DND-41 (cell line): ENCODE measurements around the gene EIF4G3.

Source experiments
- ATAC-seq: fragments of 200-7000 bp; cut with Tn5 transposase; 3 replicates; pipeline ENCODE4 v1.9.1; 2021; ENCODE audit warnings: low read depth; ENCODE audit not compliant: insufficient read depth
- DNase-seq: peaks from one replicate; pipeline ENCODE4 v3.0.0-alpha.2; 2020
- H2AFZ ChIP-seq: 2 replicates; pipeline ENCODE4 v1.6.0; 2012; ENCODE audit warnings: low read depth, low read length
- H3K27ac ChIP-seq: 2 replicates; pipeline ENCODE4 v1.5.1; 2012; ENCODE audit warnings: low read length, inconsistent platforms
- H3K27me3 ChIP-seq: fragments of 200-600 bp; sonication (generic); 2 replicates; pipeline ENCODE4 v1.6.0; 2012; ENCODE audit warnings: low read length, mild to moderate bottlenecking, inconsistent platforms; ENCODE audit not compliant: insufficient read depth, poor library complexity
- H3K36me3 ChIP-seq: 2 replicates; pipeline ENCODE4 v1.5.1; 2012; ENCODE audit warnings: low read length, inconsistent platforms; ENCODE audit not compliant: insufficient read depth
- H3K4me1 ChIP-seq: 2 replicates; pipeline ENCODE4 v1.5.1; 2012; ENCODE audit warnings: mild to moderate bottlenecking, low read length; ENCODE audit not compliant: insufficient read depth
- H3K4me2 ChIP-seq: 2 replicates; pipeline ENCODE4 v1.6.0; 2012; ENCODE audit warnings: mild to moderate bottlenecking, moderate library complexity, low read length, inconsistent platforms; ENCODE audit not compliant: insufficient read depth
- H3K4me3 ChIP-seq, 2 experiments: fragments of 200-600 bp in 1 of 2; shearing (Covaris generic) in 1 of 2; 2 replicates each; pipeline ENCODE4 v1.5.1; 2012 to 2016; ENCODE audit warnings: inconsistent platforms in 2 of 2, low read length in 2 of 2, mild to moderate bottlenecking in 2 of 2, low read depth in 1 of 2, moderate library complexity in 1 of 2
- H3K79me2 ChIP-seq: 2 replicates; pipeline ENCODE4 v1.6.0; 2012; ENCODE audit warnings: low read length, inconsistent platforms; ENCODE audit not compliant: insufficient read depth
- H3K9ac ChIP-seq: 2 replicates; pipeline ENCODE4 v1.6.0; 2012; ENCODE audit warnings: low read depth, mild to moderate bottlenecking, inconsistent platforms, low read length, moderate library complexity
- H3K9me3 ChIP-seq: 2 replicates; pipeline ENCODE4 v1.5.1; 2012; ENCODE audit warnings: low read length, moderate library complexity, mild to moderate bottlenecking, inconsistent platforms; ENCODE audit not compliant: insufficient read depth, severe bottlenecking
- H4K20me1 ChIP-seq: 2 replicates; pipeline ENCODE4 v1.6.0; 2012; ENCODE audit warnings: low read length; ENCODE audit not compliant: insufficient read depth
- CTCF ChIP-seq: IDR thresholded peaks from 2 replicates; pipeline ENCODE4 v1.5.1; 2012; ENCODE audit warnings: borderline replicate concordance, low read length, moderate library complexity, mild to moderate bottlenecking; ENCODE audit not compliant: poor library complexity, severe bottlenecking; ENCODE audit errors: extremely low read depth
- EZH2 ChIP-seq: IDR thresholded peaks from 3 replicates; pipeline ENCODE4 v1.6.1; 2012; ENCODE audit warnings: borderline replicate concordance, low read depth, mild to moderate bottlenecking, moderate library complexity, low read length, inconsistent platforms; ENCODE audit not compliant: severe bottlenecking

EIF4G3 gene

GRCh38 chr1:21121764-21122471, 54.8 kb downstream of the EIF4G3 start:
- no peak overlapping the region for H3K4me3 ChIP-seq
- no peaks in the 10 kb centered on the region for H3K4me1 ChIP-seq
- H3K9ac ChIP-seq = no peak overlapping the region
- H3K9me3 ChIP-seq = no peaks in the 10 kb centered on the region
- H3K27me3 ChIP-seq = no peaks in the 10 kb centered on the region
- no peak overlapping the region for H3K4me2 ChIP-seq
- H4K20me1 ChIP-seq = no peaks in the 10 kb centered on the region; the same call in 1 of the 2 replicates
- ATAC-seq = no peak
- TF ChIP-seq EZH2 (no peak), CTCF (no peak)
- H2AFZ ChIP-seq = no peak overlapping the region
- no peaks in the 10 kb centered on the region; the same call in 1 of the 2 replicates for H3K79me2 ChIP-seq
- no peak for DNase-seq
- peaks cover 24% of the 10 kb centered on the region; the same call in 1 of the 2 replicates for H3K36me3 ChIP-seq
- H3K27ac ChIP-seq = no peak overlapping the region

- H3K27me3 ChIP-seq = no peaks in the 10 kb centered on the region
Observed at GRCh38 chr1:21118167-21118566, 58.5 kb downstream of the EIF4G3 start.

GRCh38 chr1:21117597-21118001, 59.1 kb downstream of the EIF4G3 start:
- H3K9ac ChIP-seq = no peak overlapping the region
- no peaks in the 10 kb centered on the region for H3K9me3 ChIP-seq
- no peak overlapping the region for H3K4me3 ChIP-seq
- ATAC-seq = no peak
- no peaks in the 10 kb centered on the region for H3K27me3 ChIP-seq
- no peak overlapping the region for H3K27ac ChIP-seq
- no peak for DNase-seq
- H3K4me2 ChIP-seq = no peak overlapping the region
- H2AFZ ChIP-seq = no peak overlapping the region
- TF ChIP-seq CTCF = no peak
- no peak for TF ChIP-seq EZH2
- no peaks in the 10 kb centered on the region; the same call in none of the 2 replicates for H3K79me2 ChIP-seq
- H4K20me1 ChIP-seq = no peaks in the 10 kb centered on the region; the same call in 1 of the 2 replicates
- no peaks in the 10 kb centered on the region for H3K4me1 ChIP-seq
- peaks cover 9% of the 10 kb centered on the region; the same call in 1 of the 2 replicates for H3K36me3 ChIP-seq

More at GRCh38 chr1:21118167-21118566, 58.5 kb downstream of the EIF4G3 start:
- Histone ChIP-seq H3K79me2 (no peaks in the 10 kb centered on the region; the same call in none of the 2 replicates), H3K9me3 (no peaks in the 10 kb centered on the region), H3K4me1 (no peaks in the 10 kb centered on the region), H3K36me3 (peaks cover 14% of the 10 kb centered on the region; the same call in 1 of the 2 replicates), H3K27ac (no peak overlapping the region), H3K9ac (no peak overlapping the region), H4K20me1 (no peaks in the 10 kb centered on the region; the same call in 1 of the 2 replicates), H3K4me3 (no peak overlapping the region), H3K4me2 (no peak overlapping the region), H2AFZ (no peak overlapping the region)
- DNase-seq (no peak), ATAC-seq (no peak)
- no peak for TF ChIP-seq CTCF
- TF ChIP-seq EZH2 = no peak
